Measurements from ENCODE around the gene RUVBL2.
A peak's percentile ranks its signal among the peaks of the same experiment; 100 is the strongest.
"Not testable (repeated sequence)": the region's sequence is repeated elsewhere in the genome, so short reads cannot be mapped to it uniquely, and the experiment has no call there.

RUVBL2 gene

DNA sequence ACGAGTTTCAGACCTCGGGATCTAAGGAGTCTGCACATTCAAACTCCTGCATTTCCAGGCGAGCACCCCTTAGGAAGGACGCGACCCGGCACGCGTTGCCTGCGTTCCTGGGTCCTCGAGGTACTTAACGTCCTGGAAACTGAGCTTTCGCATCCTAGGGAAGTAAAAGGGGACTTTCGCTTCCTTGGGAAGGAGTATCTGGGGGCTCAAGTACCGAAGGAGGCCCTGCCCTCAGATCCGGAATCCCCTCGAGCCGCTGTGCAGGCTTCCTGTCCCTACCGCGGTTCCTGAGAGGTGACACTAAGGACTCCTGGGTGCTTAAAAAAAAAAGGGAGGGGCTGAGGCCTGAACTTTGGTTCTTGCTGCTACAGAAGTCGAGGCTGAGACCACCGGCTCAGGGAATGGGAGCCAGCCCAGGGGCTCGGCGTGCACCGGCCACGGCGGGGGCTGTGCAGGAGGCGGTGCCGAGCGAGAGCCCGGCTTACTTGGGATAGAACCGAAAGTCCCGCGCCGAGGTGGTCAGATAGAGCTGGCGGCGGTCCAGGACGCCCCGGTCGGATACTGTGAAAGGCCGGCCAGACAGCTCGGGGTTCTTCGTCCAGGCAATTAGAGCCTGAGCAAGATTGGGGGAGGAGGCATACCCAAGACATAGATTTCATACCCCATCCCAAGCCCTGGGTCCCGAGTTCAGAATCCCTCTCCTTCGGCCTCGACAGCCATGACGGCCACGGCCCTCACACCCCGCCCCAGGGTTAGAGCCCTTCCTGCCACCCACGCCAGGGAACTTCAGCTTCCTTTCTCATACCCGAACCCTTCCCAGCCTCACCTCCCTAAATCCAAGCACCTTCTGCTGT, 24.9 kb downstream of the RUVBL2 start:
- peak; percentile 66 for DNase-seq

DNA sequence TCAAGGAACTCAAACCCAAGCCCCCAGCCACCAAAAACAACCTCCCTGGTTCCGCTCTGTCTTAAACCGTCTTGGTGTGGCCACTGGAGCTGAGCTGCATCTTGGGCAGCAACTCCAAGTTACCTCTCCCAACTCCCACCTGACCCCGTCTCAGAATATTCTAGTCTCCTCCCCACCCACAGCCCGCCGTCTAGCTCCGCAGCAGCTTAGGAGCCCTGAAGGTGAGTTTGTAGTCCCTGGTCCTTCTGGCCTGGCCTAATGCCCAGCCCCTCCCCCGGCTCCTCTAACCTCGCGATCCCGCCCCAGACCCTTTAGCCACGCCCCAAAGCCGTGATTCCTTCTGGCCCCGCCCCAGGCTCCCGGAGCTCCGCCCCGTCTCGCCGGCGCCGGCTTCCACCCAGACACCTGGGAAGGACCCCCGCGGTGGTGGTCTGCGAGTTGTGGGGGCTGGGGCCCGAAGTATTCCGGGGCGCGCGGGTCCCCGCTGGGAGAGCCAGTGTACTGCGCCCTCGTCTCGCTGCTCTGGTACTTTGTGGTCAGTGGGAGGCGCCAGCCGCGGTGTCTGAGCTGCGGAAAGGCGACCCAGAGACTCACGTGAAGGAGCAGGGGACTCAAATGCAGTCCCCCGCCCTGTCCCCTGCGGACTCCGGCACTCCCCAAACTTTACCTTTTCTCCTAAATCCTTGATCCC, 25.7 kb downstream of the RUVBL2 start:
- DNase-seq: peak; percentile 88

DNA sequence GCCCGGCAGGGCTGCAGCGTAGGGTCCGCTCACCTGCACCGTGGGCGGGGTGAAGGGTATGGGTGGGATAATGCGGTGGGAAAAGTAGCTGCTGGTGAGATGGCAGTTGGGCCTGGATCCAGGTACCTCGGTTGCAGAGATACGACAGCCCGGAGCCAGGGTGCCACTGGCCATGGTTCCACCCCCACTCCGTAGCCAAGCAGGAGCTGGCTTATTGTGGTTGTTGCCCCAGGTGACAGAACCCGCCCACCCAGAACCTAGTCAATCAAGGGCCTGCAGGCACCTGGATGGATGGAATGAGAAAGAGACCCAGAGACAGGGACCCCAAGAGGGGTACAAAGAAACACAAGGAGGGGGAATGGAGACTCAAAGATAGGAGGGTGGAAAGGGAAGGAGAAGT, 26.7 kb downstream of the RUVBL2 start:
- DNase-seq: no peak

DNA sequence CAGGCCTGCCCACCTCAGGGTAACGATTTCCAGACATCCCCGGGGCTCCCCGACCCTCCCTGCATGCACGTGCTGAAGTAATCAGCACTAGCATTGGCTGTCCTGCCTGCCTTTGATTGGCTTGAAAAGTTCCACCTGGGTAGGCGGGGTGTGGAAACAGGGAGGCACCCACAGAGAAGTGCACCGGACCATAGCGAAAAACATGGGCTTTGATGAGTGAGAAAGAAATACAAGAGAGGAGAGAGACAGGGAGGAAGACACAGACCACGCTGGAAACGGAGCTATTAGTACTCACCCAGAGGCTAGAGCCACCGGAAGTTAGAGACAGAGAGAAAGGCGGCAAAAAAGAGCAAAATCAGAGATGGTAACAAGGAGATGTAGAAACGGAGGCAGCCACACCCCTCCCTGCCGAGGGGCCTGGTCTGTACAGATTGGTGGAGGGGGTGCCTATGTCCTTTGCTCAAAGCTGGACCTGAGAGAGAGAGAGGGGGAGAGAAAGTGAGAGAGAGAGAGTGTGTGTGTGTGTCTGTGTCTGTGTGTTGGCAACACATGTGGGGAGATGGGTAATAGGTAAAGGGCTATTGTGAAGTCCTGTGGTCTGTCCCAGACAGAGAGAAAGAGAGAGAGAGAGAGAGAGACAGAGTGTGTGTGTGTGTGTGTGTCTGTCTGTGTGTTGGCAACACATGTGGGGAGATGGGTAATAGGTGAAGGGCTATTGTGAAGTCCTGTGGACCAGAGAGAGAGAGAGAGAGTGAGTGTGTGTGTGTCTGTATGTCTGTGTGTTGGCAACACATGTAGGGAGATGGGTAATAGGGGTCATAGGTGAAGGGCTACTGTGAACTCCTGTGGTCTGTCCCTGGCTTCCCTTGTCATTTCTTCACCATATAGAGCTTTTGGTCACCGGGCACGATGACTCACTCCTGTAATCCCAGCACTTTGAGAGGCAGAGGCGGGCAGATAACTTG, 27.5 kb downstream of the RUVBL2 start:
- DNase-seq: no peak

DNA sequence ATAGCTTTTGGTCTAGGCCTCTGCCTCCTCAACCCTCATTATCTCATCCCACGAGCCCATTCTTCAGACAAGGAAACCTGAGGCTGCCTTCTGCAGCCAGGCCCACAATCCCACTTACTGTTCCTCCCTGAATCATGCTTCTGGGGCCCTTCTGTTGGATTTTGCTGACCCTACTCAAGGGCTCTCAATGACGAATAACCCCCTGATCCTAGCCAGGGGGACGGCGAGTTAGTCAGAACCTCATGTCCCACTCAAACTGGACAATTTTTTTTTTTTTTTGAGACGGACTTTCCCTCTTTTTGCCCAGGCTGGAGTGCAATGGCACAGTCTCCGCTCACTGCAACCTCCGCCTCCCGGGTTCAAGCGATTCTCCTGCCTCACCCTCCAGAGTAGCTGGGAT, 28.4 kb downstream of the RUVBL2 start:
- no peak for DNase-seq

DNA sequence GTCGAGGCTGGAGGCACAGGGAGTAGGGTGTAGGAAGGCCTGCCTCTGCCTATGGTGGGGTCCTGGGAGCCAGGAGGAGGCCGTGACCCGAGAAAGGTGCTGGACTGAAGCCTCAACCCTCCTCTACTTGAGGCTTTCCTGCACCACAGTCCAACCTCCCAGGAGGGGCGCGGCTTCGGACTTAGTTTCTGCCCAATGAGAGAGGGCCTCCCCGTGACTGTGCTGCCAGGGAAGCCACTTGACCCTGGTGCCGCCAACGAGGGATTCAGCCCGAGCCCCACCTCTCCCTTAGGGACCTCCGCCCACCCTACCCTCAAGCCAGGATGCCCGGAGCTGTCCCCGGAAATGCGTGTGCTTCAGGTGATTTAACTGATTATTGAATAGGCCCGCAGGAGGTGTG, 30.5 kb downstream of the RUVBL2 start, which contains the start of gene CGB3:
CGB3 (minus strand) TSS at position 101 of the 400 bp plus-strand sequence. CDS start 362 bp downstream, outside the sequence.
- not testable (repeated sequence) for DNase-seq

DNA sequence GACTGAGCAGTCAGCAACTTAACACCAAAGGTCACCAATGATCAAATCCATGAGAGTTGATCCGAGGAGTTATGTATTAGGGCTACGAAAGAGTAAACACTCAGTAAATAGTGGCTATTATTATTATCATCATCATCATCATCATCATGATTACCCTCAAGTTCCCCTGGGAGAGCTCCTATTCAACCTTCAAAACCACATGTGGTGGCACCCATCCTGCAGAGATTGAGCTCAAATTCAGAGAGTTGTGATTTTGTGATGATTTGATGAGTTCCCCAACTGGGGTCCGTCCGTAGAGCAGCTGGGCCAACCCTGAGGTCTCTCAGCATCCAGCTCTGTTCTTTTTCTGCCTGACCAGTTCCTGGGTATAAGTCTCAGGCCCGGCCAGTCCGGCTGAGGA, 31.4 kb downstream of the RUVBL2 start:
- not testable (repeated sequence) for DNase-seq

DNA sequence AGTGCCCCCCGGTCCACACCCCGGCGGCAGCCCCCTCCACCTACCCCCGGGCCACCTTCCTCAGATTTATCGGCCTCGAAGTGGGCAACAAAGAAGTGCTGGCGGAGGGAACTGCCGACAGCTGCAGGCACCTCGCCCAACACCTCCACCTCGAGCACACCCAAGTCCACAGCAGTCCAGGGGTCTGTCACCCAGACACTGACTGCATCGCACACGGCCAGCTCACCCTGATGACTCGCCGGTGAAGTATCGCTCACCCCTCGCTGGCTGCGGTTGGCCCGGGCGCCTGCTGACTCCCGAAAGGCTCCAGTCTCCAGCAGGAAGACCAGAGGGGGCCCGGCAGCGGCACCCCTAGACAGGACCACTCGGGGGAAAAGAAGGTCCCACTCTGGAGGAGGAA, 31.9 kb downstream of the RUVBL2 start:
- not testable (repeated sequence) for DNase-seq

DNA sequence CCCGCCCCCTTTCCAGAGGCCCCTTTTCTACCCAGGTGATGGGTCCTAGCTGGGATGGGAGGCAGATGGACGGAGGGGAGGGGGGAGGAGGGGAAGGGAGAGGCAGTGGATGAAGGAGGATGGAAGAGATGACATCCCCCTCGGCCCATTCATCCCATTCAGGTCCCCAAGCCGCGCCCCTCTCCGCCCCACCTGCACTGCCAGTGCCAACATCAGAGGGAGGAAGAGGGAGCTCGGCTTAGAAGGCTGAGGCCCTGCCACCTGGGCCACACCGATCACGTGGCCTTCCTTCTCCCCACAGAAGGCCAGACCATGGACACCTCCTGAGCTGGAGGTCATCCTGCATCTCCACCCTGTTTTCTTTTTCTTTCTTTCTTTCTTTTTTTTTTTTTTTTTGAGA, 35.0 kb downstream of the RUVBL2 start:
- DNase-seq: not testable (repeated sequence)

DNA sequence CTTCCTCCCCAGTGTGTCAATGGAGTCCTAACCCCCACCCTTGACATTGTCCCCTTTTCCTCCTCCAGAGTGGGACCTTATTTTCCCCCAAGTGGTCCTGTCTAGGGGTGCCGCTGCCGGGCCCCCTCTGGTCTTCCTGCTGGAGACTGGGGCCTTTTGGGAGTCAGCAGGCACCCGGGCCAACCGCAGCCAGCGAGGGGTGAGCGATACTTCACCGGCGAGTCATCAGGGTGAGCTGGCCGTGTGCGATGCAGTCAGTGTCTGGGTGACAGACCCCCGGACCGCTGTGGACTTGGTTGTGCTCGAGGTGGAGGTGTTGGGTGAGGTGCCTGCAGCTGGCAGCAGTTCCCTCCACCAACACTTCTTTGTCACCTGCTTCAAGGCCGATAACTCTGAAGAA, 36.1 kb downstream of the RUVBL2 start:
- not testable (repeated sequence) for DNase-seq

DNA sequence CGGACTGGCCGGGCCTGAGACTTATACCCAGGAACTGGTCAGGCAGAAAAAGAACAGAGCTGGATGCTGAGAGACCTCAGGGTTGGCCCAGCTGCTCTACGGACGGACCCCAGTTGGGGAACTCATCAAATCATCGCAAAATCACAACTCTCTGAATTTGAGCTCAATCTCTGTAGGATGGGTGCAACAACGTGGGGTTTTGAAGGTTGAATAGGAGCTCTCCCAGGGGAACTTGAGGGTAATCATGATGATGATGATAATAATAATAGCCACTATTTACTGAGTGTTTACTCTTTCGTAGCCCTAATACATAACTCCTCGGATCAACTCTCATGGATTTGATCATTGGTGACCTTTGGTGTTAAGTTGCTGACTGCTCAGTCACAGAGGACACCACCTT, 36.6 kb downstream of the RUVBL2 start:
- not testable (repeated sequence) for DNase-seq

DNA sequence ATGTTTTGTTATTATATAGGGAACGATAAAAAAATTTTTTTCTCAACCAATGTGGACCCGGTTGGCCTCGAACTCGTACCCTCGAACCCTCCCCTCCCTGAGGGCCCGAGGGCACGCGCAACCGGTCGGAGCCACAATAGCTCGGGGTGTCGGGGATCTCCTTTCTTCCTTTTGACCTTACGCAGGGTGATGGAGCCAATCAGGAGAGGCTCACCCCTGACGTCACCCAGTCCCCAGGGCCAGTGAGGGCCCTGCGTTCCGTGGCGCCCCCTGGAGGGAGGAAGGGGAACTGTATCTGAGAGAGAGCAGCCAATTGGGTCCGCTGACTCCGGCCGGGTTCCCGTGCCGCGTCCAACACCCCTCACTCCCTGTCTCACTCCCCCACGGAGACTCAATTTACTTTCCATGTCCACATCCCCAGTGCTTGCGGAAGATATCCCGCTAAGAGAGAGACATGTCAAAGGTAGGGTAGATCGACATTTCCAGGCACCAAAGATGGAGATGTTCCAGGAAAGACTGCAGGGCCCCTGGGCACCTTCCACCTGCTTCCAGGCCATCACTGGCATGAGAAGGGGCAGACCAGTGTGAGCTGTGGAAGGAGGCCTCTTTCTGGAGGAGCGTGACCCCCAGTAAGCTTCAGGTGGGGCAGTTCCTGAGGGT, 38.1 kb downstream of the RUVBL2 start, which contains the start of gene CGB2:
CGB2 (plus strand) TSS at position 249 of the 660 bp plus-strand sequence; CDS start at position 455, 206 bp downstream.
- peak; percentile 80 for DNase-seq

DNA sequence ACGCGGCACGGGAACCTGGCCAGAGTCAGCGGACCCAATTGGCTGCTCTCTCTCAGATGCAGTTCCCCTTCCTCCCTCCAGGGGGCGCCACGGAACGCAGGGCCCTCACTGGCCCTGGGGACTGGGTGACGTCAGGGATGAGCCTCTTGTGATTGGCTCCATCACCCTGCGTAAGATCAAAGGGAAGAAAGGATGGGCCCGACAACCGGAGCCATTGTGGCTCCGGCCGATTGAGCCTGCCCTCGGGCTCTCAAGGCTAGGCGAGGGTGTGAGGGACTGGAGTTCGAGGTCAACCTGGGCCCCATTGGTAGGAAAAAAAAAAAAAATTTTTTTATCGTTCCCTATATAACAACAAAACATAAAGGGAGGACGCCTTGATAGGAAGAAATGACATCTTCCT, 43.1 kb downstream of the RUVBL2 start, which contains the start of gene CGB1:
CGB1 (minus strand) TSS at position 81 of the 400 bp plus-strand sequence. CDS start 184 bp downstream, outside the sequence.
- DNase-seq: peak; percentile 72

DNA sequence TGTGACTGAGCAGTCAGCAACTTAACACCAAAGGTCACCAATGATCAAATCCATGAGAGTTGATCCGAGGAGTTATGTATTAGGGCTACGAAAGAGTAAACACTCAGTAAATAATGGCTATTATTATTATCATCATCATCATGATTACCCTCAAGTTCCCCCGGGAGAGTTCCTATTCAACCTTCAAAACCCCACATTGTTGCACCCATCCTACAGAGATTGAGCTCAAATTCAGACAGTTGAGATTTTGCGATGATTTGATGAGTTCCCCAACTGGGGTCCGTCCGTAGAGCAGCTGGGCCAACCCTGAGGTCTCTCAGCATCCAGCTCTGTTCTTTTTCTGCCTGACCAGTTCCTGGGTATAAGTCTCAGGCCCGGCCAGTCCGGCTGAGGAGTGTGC, 44.4 kb downstream of the RUVBL2 start:
- DNase-seq: not testable (repeated sequence)

DNA sequence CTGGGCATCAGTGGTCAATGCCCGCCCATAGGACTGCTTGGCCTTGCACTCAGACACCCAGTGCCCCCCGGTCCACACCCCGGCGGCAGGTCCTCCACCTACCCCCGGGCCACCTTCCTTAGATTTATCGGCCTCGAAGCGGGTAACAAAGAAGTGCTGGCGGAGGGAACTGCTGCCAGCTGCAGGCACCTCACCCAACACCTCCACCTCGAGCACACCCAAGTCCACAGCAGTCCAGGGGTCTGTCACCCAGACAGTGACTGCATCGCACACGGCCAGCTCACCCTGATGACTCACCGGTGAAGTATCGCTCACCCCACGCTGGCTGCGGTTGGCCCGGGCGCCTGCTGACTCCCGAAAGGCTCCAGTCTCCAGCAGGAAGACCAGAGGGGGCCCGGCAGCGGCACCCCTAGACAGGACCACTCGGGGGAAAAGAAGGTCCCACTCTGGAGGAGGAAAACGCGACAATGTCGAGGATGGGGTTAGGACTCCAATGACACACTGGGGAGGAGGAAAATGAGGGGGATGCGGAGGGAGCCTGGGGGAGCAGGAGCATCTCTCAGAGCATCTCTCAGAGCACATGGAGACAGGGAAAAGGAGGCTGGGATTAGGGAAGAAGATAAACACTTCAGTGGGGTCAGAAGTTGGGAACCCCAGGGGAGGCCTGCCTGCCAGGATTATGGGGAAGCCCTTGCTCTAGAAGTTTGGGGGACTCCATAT, 45.0 kb downstream of the RUVBL2 start:
- not testable (repeated sequence) for DNase-seq

DNA sequence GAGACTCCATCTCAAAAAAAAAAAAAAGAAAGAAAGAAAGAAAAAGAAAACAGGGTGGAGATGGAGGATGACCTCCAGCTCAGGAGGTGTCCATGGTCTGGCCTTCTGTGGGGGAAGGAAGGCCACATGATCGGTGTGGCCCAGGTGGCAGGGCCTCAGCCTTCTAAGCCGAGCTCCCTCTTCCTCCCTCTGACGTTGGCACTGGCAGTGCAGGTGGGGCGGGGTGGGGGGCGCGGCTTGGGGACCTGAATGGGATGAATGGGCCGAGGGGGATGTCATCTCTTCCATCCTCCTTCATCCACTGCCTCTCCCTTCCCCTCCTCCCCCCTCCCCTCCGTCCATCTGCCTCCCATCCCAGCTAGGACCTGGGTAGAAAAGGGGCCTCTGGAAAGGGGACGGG, 46.0 kb downstream of the RUVBL2 start:
- DNase-seq: not testable (repeated sequence)

DNA sequence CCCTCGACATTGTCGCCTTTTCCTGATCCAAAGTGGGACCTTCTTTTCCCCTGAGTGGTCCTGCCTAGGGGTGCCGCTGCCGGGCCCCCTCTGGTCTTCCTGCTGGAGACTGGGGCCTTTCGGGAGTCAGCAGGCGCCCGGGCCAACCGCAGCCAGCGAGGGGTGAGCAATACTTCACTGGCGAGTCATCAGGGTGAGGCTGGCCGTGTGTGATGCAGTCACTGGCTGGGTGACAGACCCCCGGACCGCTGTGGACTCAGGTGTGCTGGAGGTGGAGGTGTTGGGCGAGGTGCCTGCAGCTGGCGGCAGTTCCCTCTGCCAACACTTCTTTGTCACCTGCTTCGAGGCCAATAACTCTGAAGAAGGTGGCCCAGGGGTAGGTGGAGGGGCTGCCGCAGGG, 48.5 kb downstream of the RUVBL2 start:
- DNase-seq: no peak

DNA sequence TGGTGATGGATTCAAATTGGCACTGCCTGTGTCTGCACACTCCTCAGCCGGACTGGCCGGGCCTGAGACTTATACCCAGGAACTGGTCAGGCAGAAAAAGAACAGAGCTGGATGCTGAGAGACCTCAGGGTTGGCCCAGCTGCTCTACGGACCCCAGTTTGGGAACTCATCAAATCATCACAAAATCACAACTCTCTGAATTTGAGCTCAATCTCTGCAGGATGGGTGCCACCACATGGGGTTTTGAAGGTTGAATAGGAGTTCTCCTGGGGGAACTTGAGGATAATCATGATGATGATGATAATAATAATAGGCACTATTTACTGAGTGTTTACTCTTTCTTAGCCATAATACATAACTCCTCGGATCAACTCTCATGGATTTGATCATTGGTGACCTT, 49.0 kb downstream of the RUVBL2 start:
- not testable (repeated sequence) for DNase-seq

DNA sequence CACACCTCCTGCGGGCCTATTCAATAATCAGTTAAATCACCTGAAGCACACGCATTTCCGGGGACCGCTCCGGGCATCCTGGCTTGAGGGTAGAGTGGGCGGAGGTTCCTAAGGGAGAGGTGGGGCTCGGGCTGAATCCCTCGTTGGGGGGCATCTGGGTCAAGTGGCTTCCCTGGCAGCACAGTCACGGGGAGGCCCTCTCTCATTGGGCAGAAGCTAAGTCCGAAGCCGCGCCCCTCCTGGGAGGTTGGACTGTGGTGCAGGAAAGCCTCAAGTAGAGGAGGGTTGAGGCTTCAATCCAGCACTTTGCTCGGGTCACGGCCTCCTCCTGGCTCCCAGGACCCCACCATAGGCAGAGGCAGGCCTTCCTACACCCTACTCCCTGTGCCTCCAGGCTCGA, 49.9 kb downstream of the RUVBL2 start, which contains the start of gene CGB5:
CGB5 (plus strand) TSS at position 301 of the 400 bp plus-strand sequence. CDS start 362 bp downstream, outside the sequence.
- DNase-seq: not testable (repeated sequence)

DNA sequence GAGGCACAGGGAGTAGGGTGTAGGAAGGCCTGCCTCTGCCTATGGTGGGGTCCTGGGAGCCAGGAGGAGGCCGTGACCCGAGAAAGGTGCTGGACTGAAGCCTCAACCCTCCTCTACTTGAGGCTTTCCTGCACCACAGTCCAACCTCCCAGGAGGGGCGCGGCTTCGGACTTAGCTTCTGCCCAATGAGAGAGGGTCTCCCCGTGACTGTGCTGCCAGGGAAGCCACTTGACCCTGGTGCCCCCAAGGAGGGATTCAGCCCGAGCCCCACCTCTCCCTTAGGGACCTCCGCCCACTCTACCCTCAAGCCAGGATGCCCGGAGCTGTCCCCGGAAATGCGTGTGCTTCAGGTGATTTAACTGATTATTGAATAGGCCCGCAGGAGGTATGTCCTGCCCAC, 55.3 kb downstream of the RUVBL2 start, which contains the start of gene CGB8:
CGB8 (minus strand) TSS at position 101 of the 400 bp plus-strand sequence. CDS start 372 bp downstream, outside the sequence.
- DNase-seq: not testable (repeated sequence)

DNA sequence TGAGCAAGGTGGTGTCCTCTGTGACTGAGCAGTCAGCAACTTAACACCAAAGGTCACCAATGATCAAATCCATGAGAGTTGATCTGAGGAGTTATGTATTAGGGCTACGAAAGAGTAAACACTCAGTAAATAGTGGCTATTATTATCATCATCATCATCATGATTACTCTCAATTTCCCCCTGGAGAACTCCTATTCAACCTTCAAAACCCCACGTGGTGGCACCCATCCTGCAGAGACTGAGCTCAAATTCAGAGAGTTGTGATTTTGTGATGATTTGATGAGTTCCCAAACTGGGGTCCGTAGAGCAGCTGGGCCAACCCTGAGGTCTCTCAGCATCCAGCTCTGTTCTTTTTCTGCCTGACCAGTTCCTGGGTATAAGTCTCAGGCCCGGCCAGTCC, 56.1 kb downstream of the RUVBL2 start:
- not testable (repeated sequence) for DNase-seq

Data from activated effector memory CD4-positive, alpha-beta T cell treated with anti-CD3 and anti-CD28 coated beads, Interleukin-2, amount 50 U/mL, for 16 hours (primary cell).